Stimulated activated CD8-positive, alpha-beta memory T cell treated with anti-CD3 and anti-CD28 coated beads, Interleukin-15, amount 100 ng/mL, for 1 hour (primary cell): ENCODE results near the gene SDHC.

ENCODE experiments used
- DNase-seq: peaks from one replicate; pipeline ENCODE4 v3.0.0-alpha.2; 2020; ENCODE audit warnings: low read depth

SDHC gene, protein sequence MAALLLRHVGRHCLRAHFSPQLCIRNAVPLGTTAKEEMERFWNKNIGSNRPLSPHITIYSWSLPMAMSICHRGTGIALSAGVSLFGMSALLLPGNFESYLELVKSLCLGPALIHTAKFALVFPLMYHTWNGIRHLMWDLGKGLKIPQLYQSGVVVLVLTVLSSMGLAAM

GRCh38 chr1:161314201-161314981 lies at the start of gene SDHC:
Gene SDHC, plus strand, starts transcription at chr1:161314381. Its CDS starts 25 bp downstream, at chr1:161314406.
- peak; percentile 80 for DNase-seq

- no peak for DNase-seq
These were observed 48.9 kb upstream of the SDHC start for GRCh38 chr1:161265305-161265704.

DNA sequence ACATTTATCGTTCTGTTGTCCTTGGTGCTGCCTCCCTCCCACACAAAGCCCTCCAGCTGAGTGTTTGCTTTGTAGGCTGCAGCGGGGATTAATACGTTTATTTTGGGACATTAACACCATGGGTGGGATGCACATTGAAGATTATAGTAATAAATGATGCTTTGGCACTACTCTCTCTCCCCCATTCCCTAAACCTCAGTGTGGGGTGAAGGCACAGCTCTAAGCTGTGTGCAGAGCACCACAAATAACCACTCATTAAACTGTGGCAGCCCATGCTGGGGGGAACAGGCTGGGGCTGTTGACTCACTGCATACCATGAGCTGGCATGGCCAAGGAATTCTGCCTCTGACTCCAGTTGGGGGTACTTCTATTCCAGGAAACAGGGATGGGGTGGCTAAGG lies 48.0 kb upstream of the SDHC start:
- DNase-seq, result no peak

GRCh38 chr1:161266836-161267235 lies 47.3 kb upstream of the SDHC start:
- DNase-seq, result no peak

DNA sequence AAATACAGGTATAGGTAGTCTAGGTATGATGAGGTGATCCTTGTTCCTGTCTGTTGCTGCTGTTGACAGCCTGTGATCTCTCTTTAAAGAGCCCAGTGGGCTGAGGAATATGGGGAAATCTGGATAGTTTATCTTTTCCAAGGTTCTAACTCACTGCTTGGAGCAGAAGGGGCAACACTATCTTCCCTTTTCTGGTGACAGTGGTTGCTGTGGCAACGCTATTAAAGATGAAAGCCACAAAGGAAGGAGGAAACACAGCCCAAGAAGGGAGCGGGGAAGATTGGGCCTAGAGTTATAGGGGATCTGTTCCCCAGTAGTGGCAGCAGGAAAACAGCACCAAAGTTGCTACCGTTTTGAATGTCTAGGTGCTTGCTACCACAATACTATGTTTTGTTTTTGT lies 46.9 kb upstream of the SDHC start:
- DNase-seq, result no peak

- no peak for DNase-seq
These were observed 40.8 kb upstream of the SDHC start for GRCh38 chr1:161273402-161273801.

- DNase-seq, result no peak
These were observed 39.3 kb upstream of the SDHC start for GRCh38 chr1:161274874-161275273.

- DNase-seq, result no peak
These were observed 31.2 kb upstream of the SDHC start for GRCh38 chr1:161282991-161283390.

- no peak for DNase-seq
These were observed 29.1 kb upstream of the SDHC start for GRCh38 chr1:161285113-161285512.

DNA sequence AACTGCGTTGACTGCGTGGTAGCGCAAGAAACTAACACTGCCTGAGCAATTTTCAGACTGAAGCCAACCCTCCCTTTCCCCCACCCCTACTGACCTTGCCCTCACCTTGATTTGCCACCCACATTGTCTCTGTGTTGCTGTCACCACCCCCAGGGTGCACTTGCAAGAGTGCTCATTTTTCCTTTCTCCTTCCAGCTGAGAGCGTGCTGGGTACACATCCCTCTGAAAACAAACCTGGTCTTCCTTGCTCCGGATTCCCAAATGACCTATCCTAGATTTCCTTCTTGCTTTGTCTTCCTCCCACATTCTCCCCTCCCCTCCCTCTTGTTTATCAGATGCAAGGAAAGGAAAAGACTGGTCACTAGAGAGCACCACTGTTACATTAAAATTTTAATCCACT lies 28.7 kb upstream of the SDHC start:
- DNase-seq, result no peak

GRCh38 chr1:161287482-161288054 lies 26.6 kb upstream of the SDHC start:
- DNase-seq, result no peak

DNA sequence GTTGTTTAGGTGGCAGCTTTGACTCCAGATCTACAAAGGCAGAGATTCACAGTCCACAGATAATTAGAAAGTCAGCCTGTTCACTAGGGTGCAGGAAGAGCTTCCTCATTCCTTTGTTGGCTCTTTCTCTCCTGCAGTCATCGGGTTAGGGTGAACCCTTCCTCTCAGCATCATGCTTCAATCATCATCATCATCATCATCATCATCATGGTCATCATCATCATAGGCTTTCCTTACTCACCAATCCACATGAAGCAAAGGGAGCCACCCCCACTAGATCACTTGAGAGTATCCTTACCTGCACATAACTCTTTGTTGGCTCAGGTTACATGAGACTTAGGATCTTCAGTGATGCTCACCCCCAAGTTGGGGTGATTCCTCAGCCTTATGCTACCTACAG lies 23.4 kb upstream of the SDHC start:
- no peak for DNase-seq

DNA sequence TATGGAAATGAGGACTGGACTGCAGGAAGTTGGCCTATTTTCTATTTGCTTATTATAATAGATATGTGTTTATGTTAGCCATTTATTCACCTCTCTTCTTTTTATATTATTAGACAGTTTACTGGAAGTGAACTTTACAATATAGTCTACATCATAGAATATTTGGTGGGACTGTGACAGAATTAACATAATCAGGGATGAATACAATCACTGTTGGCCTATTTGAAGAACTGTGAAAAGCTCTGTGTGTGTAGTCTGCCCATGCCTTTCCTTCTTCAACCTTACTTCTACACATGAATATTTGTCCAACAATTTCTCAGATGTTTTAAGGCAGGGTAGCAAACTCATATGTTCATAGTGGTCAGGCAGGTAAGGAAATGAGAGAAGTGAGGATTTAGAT lies 16.8 kb upstream of the SDHC start:
- no peak for DNase-seq

- DNase-seq, result no peak
These were observed 16.1 kb upstream of the SDHC start for GRCh38 chr1:161298116-161298515.

- no peak for DNase-seq
These were observed 14.8 kb upstream of the SDHC start for GRCh38 chr1:161299347-161299746.

DNA sequence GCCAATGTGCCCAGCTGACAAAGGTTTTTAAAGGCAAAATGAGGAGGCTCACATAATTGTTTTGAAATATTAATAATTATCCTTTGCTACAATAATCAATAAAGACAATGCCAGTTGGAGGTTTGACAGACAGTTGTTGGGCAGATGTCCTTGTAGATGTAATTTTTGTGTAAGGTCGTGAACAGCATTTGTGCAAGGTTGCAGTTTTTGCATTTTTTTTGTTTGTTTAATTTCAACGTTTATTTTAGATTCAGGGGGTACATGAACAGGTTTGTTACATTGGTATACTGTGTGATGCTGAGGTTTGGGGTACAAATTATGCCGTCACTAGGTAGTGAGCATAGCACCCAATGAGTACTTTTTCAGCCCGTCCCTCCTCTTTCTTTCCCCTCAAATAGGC lies 13.7 kb upstream of the SDHC start:
- DNase-seq, result no peak

GRCh38 chr1:161304927-161305866 lies 9.0 kb upstream of the SDHC start:
- DNase-seq, result no peak

- peak; percentile 68 for DNase-seq
These were observed 8.2 kb upstream of the SDHC start for GRCh38 chr1:161305867-161306519.

DNA sequence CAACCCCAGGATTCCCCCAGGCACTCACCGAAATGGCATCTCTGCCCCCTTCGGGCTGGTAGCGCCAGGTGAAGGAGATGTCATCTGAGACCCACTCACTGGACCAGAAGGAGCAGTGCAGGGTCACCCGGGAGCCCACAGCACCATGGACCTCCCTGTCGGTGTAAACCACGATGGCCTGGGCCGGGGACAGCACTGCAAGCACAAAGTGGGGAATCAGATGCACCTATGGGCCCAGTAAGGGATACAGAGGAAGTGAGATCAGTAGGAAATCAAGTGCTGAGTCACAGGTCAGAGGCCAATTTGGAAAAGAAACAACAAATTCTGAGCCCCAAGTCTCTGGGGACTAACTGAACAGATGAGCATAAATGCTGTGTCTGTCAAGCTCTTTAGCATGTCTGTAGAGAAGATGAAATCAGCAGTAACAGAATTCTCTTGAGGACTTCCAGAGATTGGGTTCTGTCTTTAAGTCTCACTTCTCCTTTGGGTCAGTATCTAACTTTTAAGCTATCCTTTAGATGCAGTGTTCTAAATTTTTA lies 6.9 kb upstream of the SDHC start:
- no peak for DNase-seq

- no peak for DNase-seq
These were observed 6.1 kb upstream of the SDHC start for GRCh38 chr1:161307892-161308638.

DNA sequence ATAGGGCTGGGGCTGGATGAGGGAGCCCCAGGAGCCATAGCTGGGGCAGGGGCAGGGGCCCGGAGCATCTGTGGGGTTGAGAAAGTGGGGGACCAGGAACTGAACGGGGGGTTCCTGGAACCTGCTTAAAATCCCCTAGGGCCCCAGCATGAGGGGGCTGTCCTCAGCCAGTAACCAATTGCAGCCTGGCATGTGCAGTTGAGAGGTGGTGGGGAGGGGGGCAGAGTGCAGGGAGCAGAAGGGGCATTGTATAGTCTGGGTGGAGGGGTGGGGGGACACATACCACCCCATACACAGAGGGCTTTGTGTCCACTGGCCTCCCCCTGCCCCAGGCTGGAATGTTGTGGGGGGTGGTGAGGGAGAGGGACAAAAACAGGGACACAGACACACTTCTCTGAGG lies 4.3 kb upstream of the SDHC start, which contains the start of gene MPZ:
TSS of gene MPZ (minus strand) at position 101 of the 400 bp plus-strand sequence. CDS start at position 38, 63 bp downstream.
- no peak for DNase-seq
